DMS79 (cell line): ENCODE measurements around the gene ABTB2.

Experiments used
- DNase-seq: peaks from one replicate; lab custom pipeline; 2025; lab: John Stamatoyannopoulos, UW

Gene ABTB2

GRCh38 chr11:34214961-34215805 lies 142.6 kb downstream of the ABTB2 start:
- DNase-seq = no peak

- DNase-seq = no peak
Measured at GRCh38 chr11:34213366-34213765, 144.4 kb downstream of the ABTB2 start.

GRCh38 chr11:34212566-34212965 lies 145.2 kb downstream of the ABTB2 start:
- DNase-seq = no peak

- DNase-seq = no peak
Measured at GRCh38 chr11:34209809-34210208, 148.0 kb downstream of the ABTB2 start.

- DNase-seq = no peak
Measured at GRCh38 chr11:34208266-34209135, 149.3 kb downstream of the ABTB2 start.

- DNase-seq = no peak
Measured at GRCh38 chr11:34207487-34208180, 150.2 kb downstream of the ABTB2 start.

GRCh38 chr11:34206407-34207300 lies 151.2 kb downstream of the ABTB2 start:
- DNase-seq = no peak

GRCh38 chr11:34205326-34206035 lies 152.3 kb downstream of the ABTB2 start:
- DNase-seq = no peak

GRCh38 chr11:34204396-34205279 lies 153.2 kb downstream of the ABTB2 start:
- no peak for DNase-seq

- DNase-seq = no peak
Measured at GRCh38 chr11:34203377-34203871, 154.4 kb downstream of the ABTB2 start.

- no peak for DNase-seq
Measured at GRCh38 chr11:34201129-34201528, 156.7 kb downstream of the ABTB2 start.

- DNase-seq = no peak
Measured at GRCh38 chr11:34199525-34199924, 158.3 kb downstream of the ABTB2 start.

GRCh38 chr11:34198523-34198922 lies 159.3 kb downstream of the ABTB2 start:
- no peak for DNase-seq

- no peak for DNase-seq
Measured at GRCh38 chr11:34197256-34197655, 160.6 kb downstream of the ABTB2 start.

- no peak for DNase-seq
Measured at GRCh38 chr11:34194576-34195335, 163.1 kb downstream of the ABTB2 start.

- peak; percentile 71 for DNase-seq
Measured at GRCh38 chr11:34192481-34193401, 165.1 kb downstream of the ABTB2 start.

- no peak for DNase-seq
Measured at GRCh38 chr11:34191578-34191977, 166.2 kb downstream of the ABTB2 start.
